Endodermal cell (in vitro differentiated cells): ENCODE measurements around the gene RAB5IF. TPM values are rescaled to one million over a fixed set of nuclear protein-coding genes. Genes with fewer than 3 reads are reported as not detected.

Experiments
- DNase-seq: peaks from one replicate; pipeline ENCODE4 v3.0.0-alpha.2; 2017
- H3K27ac ChIP-seq: 2 replicates; pipeline ENCODE4 v1.5.1; 2013; ENCODE audit warnings: mild to moderate bottlenecking, low read depth, low read length, moderate library complexity
- H3K27me3 ChIP-seq: 2 replicates; pipeline ENCODE4 v1.6.1; 2013; ENCODE audit warnings: mild to moderate bottlenecking, low read length, moderate library complexity; ENCODE audit not compliant: insufficient read depth, control insufficient read depth, poor library complexity, severe bottlenecking
- H3K36me3 ChIP-seq: 2 replicates; pipeline ENCODE4 v1.7.0; 2013; ENCODE audit warnings: mild to moderate bottlenecking, low read length, moderate library complexity; ENCODE audit not compliant: control insufficient read depth, insufficient read depth
- H3K4me1 ChIP-seq: one replicate; pipeline ENCODE4 v1.7.0; 2013; ENCODE audit warnings: low read length; ENCODE audit not compliant: control insufficient read depth, insufficient read depth
- H3K4me3 ChIP-seq: 2 replicates; pipeline ENCODE4 v1.5.1; 2013; ENCODE audit warnings: mild to moderate bottlenecking, low read length, moderate library complexity
- H3K9ac ChIP-seq: 2 replicates; pipeline ENCODE4 v1.6.1; 2013; ENCODE audit warnings: mild to moderate bottlenecking, low read length, moderate library complexity; ENCODE audit not compliant: poor library complexity, severe bottlenecking; ENCODE audit errors: extremely low read depth
- H3K9me3 ChIP-seq: 2 replicates; pipeline ENCODE4 v1.6.1; 2013; ENCODE audit warnings: mild to moderate bottlenecking, low read length, moderate library complexity; ENCODE audit not compliant: control insufficient read depth
- H3K27ac Mint-ChIP-seq: 2 replicates; pipeline ENCODE4 v1.8.0; 2020; ENCODE audit warnings: mixed read lengths
- H3K27me3 Mint-ChIP-seq: 2 replicates; pipeline ENCODE4 v1.8.0; 2021; ENCODE audit warnings: mild to moderate bottlenecking, mixed read lengths; ENCODE audit not compliant: insufficient read depth
- H3K36me3 Mint-ChIP-seq: 2 replicates; pipeline ENCODE4 v1.8.0; 2020; ENCODE audit warnings: low read depth, mixed read lengths
- H3K4me1 Mint-ChIP-seq: 2 replicates; pipeline ENCODE4 v1.8.0; 2020; ENCODE audit warnings: mixed read lengths
- H3K4me3 Mint-ChIP-seq: 2 replicates; pipeline ENCODE4 v1.8.0; 2020; ENCODE audit warnings: mild to moderate bottlenecking, moderate library complexity, mixed read lengths
- H3K9me3 Mint-ChIP-seq: 2 replicates; pipeline ENCODE4 v1.8.0; 2020; ENCODE audit warnings: mild to moderate bottlenecking, mixed read lengths
- CTCF ChIP-seq: fragments of 200-600 bp; sonication (generic); conservative IDR thresholded peaks from 2 replicates; pipeline ENCODE4 v1.5.0; 2021; ENCODE audit warnings: antibody characterized with exemption, mild to moderate bottlenecking
- WGBS, 2 experiments: methylation state at CpG; one replicate each; pipeline versions ENCODE4 v1.1.5 to v1.1.7; 2013; ENCODE audit warnings: missing lambda C conversion rate in 2 of 2, mixed read lengths in 1 of 2; ENCODE audit not compliant: insufficient coverage in 1 of 2, insufficient read length in 1 of 2; 5-methylcytosine and 5-hydroxymethylcytosine counted together
- total RNA-seq, 2 donors: library from RNA; stranded (reverse); fragmentation: NEBNext Ultra II Directional in 1 of 2; extraction: Animal tissue kit (Norgen Biotek cat#: 25700) in 1 of 2; gene quantifications; 2 replicates in 1 of 2; 3 replicates in 1 of 2; pipeline ENCODE4 v1.2.1, GENCODE V29; 2021

The RAB5IF gene
- total RNA-seq, 2 donors from 2014 or later, result 98.9 to 99.9 TPM

- Mint-ChIP-seq H3K36me3 (peaks cover 60% of the 10 kb centered on the region), H3K9me3 (peaks cover 14% of the 10 kb centered on the region), H3K27me3 (no peaks in the 10 kb centered on the region), H3K4me1 (peaks cover 9% of the 10 kb centered on the region), H3K27ac (no peak overlapping the region), H3K4me3 (no peak overlapping the region)
- Histone ChIP-seq H3K9me3 (no peaks in the 10 kb centered on the region), H3K4me3 (no peak overlapping the region), H3K27me3 (no peaks in the 10 kb centered on the region), H3K36me3 (peaks cover 48% of the 10 kb centered on the region), H3K9ac (no peak overlapping the region), H3K4me1 (peaks cover 13% of the 10 kb centered on the region), H3K27ac (no peak overlapping the region)
- DNase-seq, result no peak
- TF ChIP-seq CTCF, result no peak
- 93 to 95% methylated on average over 2 to 3 of the region's 3 CpGs for WGBS, 2 experiments
Measured at GRCh38 chr20:36587388-36588070, 18.1 kb upstream of the RAB5IF start.

GRCh38 chr20:36591281-36591680, 14.3 kb upstream of the RAB5IF start:
- Histone ChIP-seq H3K27ac (peak overlapping the region; percentile 34), H3K36me3 (peaks cover 56% of the 10 kb centered on the region), H3K9me3 (no peaks in the 10 kb centered on the region), H3K27me3 (no peaks in the 10 kb centered on the region), H3K4me1 (peaks cover 13% of the 10 kb centered on the region), H3K4me3 (no peak overlapping the region), H3K9ac (no peak overlapping the region)
- DNase-seq, result no peak
- Mint-ChIP-seq H3K36me3 (peaks cover 69% of the 10 kb centered on the region), H3K4me1 (peaks cover 3% of the 10 kb centered on the region), H3K27ac (no peak overlapping the region), H3K27me3 (no peaks in the 10 kb centered on the region), H3K9me3 (peaks cover 27% of the 10 kb centered on the region), H3K4me3 (no peak overlapping the region)
- 92 to 93% methylated on average over 5 of the region's 5 CpGs for WGBS, 2 experiments
- no peak for TF ChIP-seq CTCF

GRCh38 chr20:36591854-36592641, 13.5 kb upstream of the RAB5IF start:
- peak overlapping the region; percentile 9 for H3K9ac ChIP-seq
- Mint-ChIP-seq H3K4me3 (no peak overlapping the region), H3K27ac (no peak overlapping the region), H3K4me1 (peaks cover 3% of the 10 kb centered on the region), H3K36me3 (peaks cover 63% of the 10 kb centered on the region), H3K27me3 (no peaks in the 10 kb centered on the region), H3K9me3 (peaks cover 27% of the 10 kb centered on the region)
- no peaks in the 10 kb centered on the region for H3K27me3 ChIP-seq
- H3K27ac ChIP-seq, result peak overlapping the region; percentile 34
- 68 to 77% methylated on average over 8 to 9 of the region's 9 CpGs for WGBS, 2 experiments
- H3K9me3 ChIP-seq, result no peaks in the 10 kb centered on the region
- TF ChIP-seq CTCF, result peak; percentile 47
- peaks cover 56% of the 10 kb centered on the region for H3K36me3 ChIP-seq
- DNase-seq, result peak; percentile 64
- H3K4me3 ChIP-seq, result peak overlapping the region; percentile 24
- H3K4me1 ChIP-seq, result peaks cover 13% of the 10 kb centered on the region
